CD14-positive monocyte (primary cell): Measurements from ENCODE around the gene GEMIN7. TPM values are rescaled to one million over a fixed set of nuclear protein-coding genes. Genes with fewer than 3 reads are reported as not detected.

Source experiments
- DNase-seq, 3 donors: peaks; one replicate each; pipeline ENCODE4 v3.0.0-alpha.2; 2011 to 2022
- H2AFZ ChIP-seq: 2 replicates; pipeline ENCODE4 v1.6.0; 2012; ENCODE audit warnings: mild to moderate bottlenecking, low read depth, low read length, inconsistent platforms; ENCODE audit not compliant: insufficient read depth, poor library complexity, severe bottlenecking
- H3K27ac ChIP-seq, 2 donors: 1 replicate in 1 of 2; 2 replicates in 1 of 2; pipeline ENCODE4 v1.5.1; 2012 to 2013; ENCODE audit warnings: low read length in 2 of 2, control low read depth in 1 of 2, inconsistent platforms in 1 of 2, low read depth in 1 of 2, mild to moderate bottlenecking in 1 of 2
- H3K27me3 ChIP-seq, 2 donors: one replicate each; pipeline versions ENCODE4 v1.6.0 to v1.6.1; 2011 to 2013; ENCODE audit warnings: low read length in 2 of 2; ENCODE audit not compliant: control insufficient read depth in 2 of 2, insufficient read depth in 2 of 2
- H3K36me3 ChIP-seq, 2 donors: replicated peaks in 1 of 2; 1 replicate in 1 of 2; 2 replicates in 1 of 2; pipeline versions ENCODE4 v1.5.1 to v1.6.1; 2012 to 2013; ENCODE audit warnings: low read length in 2 of 2, control low read depth in 1 of 2, inconsistent platforms in 1 of 2, mild to moderate bottlenecking in 1 of 2; ENCODE audit not compliant: insufficient read depth in 2 of 2, control insufficient read depth in 1 of 2
- H3K4me1 ChIP-seq, 2 donors: 1 replicate in 1 of 2; 2 replicates in 1 of 2; pipeline versions ENCODE4 v1.5.1 to v1.6.1; 2012 to 2013; ENCODE audit warnings: low read length in 2 of 2, control low read depth in 1 of 2, inconsistent platforms in 1 of 2, mild to moderate bottlenecking in 1 of 2, moderate library complexity in 1 of 2; ENCODE audit not compliant: insufficient read depth in 2 of 2, control insufficient read depth in 1 of 2
- H3K4me2 ChIP-seq: replicated peaks from 2 replicates; pipeline ENCODE3; 2012; ENCODE audit warnings: low read length, moderate library complexity, mild to moderate bottlenecking; ENCODE audit not compliant: poor library complexity, severe bottlenecking; ENCODE audit errors: extremely low read depth
- H3K4me3 ChIP-seq, 3 experiments: fragments of 200-600 bp in 1 of 3; sonication (generic) in 1 of 3; replicated peaks in 1 of 3; 1 replicate in 2 of 3; 2 replicates in 1 of 3; pipeline ENCODE4 v1.5.1; 2011 to 2013; ENCODE audit warnings: low read length in 3 of 3, mild to moderate bottlenecking in 3 of 3, control low read depth in 2 of 3, low read depth in 2 of 3, inconsistent platforms in 1 of 3, moderate library complexity in 1 of 3
- H3K79me2 ChIP-seq: 2 replicates; pipeline ENCODE4 v1.6.0; 2012; ENCODE audit warnings: mild to moderate bottlenecking, control low read depth, inconsistent platforms, low read length, moderate library complexity; ENCODE audit not compliant: insufficient read depth
- H3K9ac ChIP-seq: 2 replicates; pipeline ENCODE4 v1.6.0; 2017; ENCODE audit warnings: low read length, mild to moderate bottlenecking; ENCODE audit not compliant: insufficient read depth, poor library complexity, severe bottlenecking
- H3K9me3 ChIP-seq, 2 donors: replicated peaks in 1 of 2; 1 replicate in 1 of 2; 2 replicates in 1 of 2; pipeline versions ENCODE4 v1.5.1 to v1.6.1; 2012 to 2013; ENCODE audit warnings: low read length in 2 of 2, control low read depth in 1 of 2; ENCODE audit not compliant: control insufficient read depth in 1 of 2, insufficient read depth in 1 of 2
- H4K20me1 ChIP-seq: 2 replicates; pipeline ENCODE4 v1.6.0; 2012; ENCODE audit warnings: mild to moderate bottlenecking, low read length, control low read depth, moderate library complexity; ENCODE audit not compliant: insufficient read depth
- H3K27ac Mint-ChIP-seq, 7 donors: one replicate each; pipeline ENCODE4 v1.8.0; 2020; ENCODE audit warnings: mild to moderate bottlenecking in 7 of 7, mixed read lengths in 7 of 7, moderate library complexity in 6 of 7, inconsistent platforms in 2 of 7
- H3K27me3 Mint-ChIP-seq, 3 donors: one replicate each; pipeline ENCODE4 v1.8.0; 2021 to 2022; ENCODE audit warnings: low read depth in 3 of 3, mild to moderate bottlenecking in 3 of 3, mixed read lengths in 3 of 3, moderate library complexity in 3 of 3, inconsistent platforms in 1 of 3
- H3K36me3 Mint-ChIP-seq, 2 donors: one replicate each; pipeline ENCODE4 v1.8.0; 2020; ENCODE audit warnings: mixed read lengths in 2 of 2, inconsistent platforms in 1 of 2, mild to moderate bottlenecking in 1 of 2
- H3K4me1 Mint-ChIP-seq: one replicate; pipeline ENCODE4 v1.8.0; 2020; ENCODE audit warnings: mild to moderate bottlenecking, mixed read lengths
- H3K4me3 Mint-ChIP-seq, 2 donors: one replicate each; pipeline ENCODE4 v1.8.0; 2020; ENCODE audit warnings: mild to moderate bottlenecking in 2 of 2, mixed read lengths in 2 of 2, moderate library complexity in 1 of 2
- H3K9me3 Mint-ChIP-seq, 7 donors: one replicate each; pipeline ENCODE4 v1.8.0; 2020 to 2022; ENCODE audit warnings: mixed read lengths in 7 of 7, mild to moderate bottlenecking in 6 of 7, moderate library complexity in 6 of 7, inconsistent platforms in 2 of 7
- WGBS: methylation state at CpG from one replicate; pipeline ENCODE4 v1.1.5; 2013; ENCODE audit warnings: missing lambda C conversion rate; ENCODE audit not compliant: insufficient coverage; 5-methylcytosine and 5-hydroxymethylcytosine counted together
- intact Hi-C, 2 donors: fragments of 100-400 bp; cut with micrococcal nuclease; formaldehyde crosslinking; loops; one replicate each; pipeline versions ENCODE4 v1.15.0 to v1.15.1; 2023
- polyA plus RNA-seq, 3 donors: library from polyadenylated mRNA; depleted of rRNA in 1 of 3; unstranded in 2 of 3; stranded (reverse) in 1 of 3; fragments of 300-500 nt in 2 of 3; fragments of >200 nt in 1 of 3; fragmentation: Illumina TruSeq in 2 of 3; gene quantifications; 1 replicate in 2 of 3; 2 replicates in 1 of 3; pipeline ENCODE4 v1.2.3, GENCODE V29; 2012 to 2021
- TF ChIP-seq, protein P1 (sequence below): fragments of 200-600 bp; IDR thresholded peaks from one replicate; pipeline ENCODE4 v1.8.0; 2022; ENCODE audit warnings: antibody characterized with exemption, mild to moderate bottlenecking

The GEMIN7 gene
- polyA plus RNA-seq, 3 donors, result 67.6 to 83.4 (median 78.4) TPM

DNA sequence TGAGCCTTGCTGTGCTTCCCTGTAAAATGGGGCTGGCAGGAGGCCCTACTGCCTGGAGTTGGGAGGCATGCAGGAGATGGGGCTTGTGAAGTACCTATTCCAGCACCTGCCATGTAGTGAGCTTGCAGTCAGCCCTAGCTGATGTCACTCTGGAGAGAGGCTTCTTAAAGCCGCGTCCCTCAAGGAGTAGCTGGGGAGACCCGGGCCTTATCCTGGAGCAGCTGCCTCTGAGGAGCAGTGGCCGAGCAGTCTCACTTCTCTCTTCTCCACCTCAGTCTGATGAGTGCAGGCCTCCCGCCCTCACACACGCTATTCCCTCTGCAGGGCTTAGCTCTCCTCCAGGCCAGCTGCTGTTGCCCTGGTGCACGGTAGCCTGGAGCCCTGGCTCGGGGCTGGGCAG lies 22.2 kb upstream of the GEMIN7 start:
- H3K79me2 ChIP-seq, result peaks cover 26% of the 10 kb centered on the region
- H3K36me3 ChIP-seq, result peaks cover 93 to 99% of the 10 kb centered on the region in 2 donors
- Mint-ChIP-seq H3K36me3 (peaks cover 91 to 98% of the 10 kb centered on the region in 2 donors), H3K4me3 (no peak overlapping the region), H3K4me1 (peaks cover 2% of the 10 kb centered on the region), H3K9me3 (no peaks in the 10 kb centered on the region), H3K27ac (peak overlapping the region in 4 of 7 donors; percentile 39 to 73 (median 66)), H3K27me3 (peaks cover 0 to 3% (median 2%) of the 10 kb centered on the region in 3 donors)
- H3K27me3 ChIP-seq, result no peaks in the 10 kb centered on the region
- WGBS, result 85% methylated on average over 8 of the region's 8 CpGs
- H3K4me1 ChIP-seq, result no peaks in the 10 kb centered on the region
- H3K27ac ChIP-seq, result peak overlapping the region in 1 of 2 donors; percentile 26
- H3K9ac ChIP-seq, result no peak overlapping the region
- intact Hi-C loops, result loop anchor here (5.0 kb wide), 1 partner anchor 155 kb away; no protein-coding TSS in a partner anchor
- H2AFZ ChIP-seq, result no peak overlapping the region
- DNase-seq, result no peak
- H4K20me1 ChIP-seq, result peaks cover 94% of the 10 kb centered on the region
- H3K4me3 ChIP-seq, result no peak overlapping the region
- H3K4me2 ChIP-seq, result no peak overlapping the region
- H3K9me3 ChIP-seq, result no peaks in the 10 kb centered on the region
- TF ChIP-seq, protein P1, sequence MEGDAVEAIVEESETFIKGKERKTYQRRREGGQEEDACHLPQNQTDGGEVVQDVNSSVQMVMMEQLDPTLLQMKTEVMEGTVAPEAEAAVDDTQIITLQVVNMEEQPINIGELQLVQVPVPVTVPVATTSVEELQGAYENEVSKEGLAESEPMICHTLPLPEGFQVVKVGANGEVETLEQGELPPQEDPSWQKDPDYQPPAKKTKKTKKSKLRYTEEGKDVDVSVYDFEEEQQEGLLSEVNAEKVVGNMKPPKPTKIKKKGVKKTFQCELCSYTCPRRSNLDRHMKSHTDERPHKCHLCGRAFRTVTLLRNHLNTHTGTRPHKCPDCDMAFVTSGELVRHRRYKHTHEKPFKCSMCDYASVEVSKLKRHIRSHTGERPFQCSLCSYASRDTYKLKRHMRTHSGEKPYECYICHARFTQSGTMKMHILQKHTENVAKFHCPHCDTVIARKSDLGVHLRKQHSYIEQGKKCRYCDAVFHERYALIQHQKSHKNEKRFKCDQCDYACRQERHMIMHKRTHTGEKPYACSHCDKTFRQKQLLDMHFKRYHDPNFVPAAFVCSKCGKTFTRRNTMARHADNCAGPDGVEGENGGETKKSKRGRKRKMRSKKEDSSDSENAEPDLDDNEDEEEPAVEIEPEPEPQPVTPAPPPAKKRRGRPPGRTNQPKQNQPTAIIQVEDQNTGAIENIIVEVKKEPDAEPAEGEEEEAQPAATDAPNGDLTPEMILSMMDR, result no peak

DNA sequence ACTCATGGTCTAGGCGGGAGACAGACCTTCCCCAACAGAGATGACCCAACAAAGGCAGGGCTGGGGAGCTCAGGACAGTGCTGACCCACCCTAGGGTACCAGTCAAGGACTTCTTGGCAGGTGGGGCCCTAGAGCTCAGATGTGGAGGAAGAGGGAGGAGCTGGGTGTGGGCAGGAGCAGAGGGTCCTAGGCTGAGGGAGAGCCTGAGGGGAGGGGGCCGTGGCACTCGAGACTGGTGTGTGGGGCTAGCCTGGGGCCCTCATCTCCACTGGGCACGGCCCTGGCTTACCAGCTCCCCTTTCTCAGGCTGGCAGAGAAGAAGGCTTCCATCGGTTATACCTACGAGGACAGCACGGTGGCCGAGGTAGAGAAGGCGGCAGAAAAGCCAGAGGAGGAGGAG lies 21.6 kb upstream of the GEMIN7 start:
- TF ChIP-seq, protein P1, result no peak
- H3K9me3 ChIP-seq, result no peaks in the 10 kb centered on the region
- H3K9me3 Mint-ChIP-seq, result no peaks in the 10 kb centered on the region
- H3K27ac ChIP-seq, result peak overlapping the region in 1 of 2 donors; percentile 26
- no peaks in the 10 kb centered on the region for H3K4me1 Mint-ChIP-seq
- no peak overlapping the region for H3K4me3 ChIP-seq
- no peak overlapping the region for H2AFZ ChIP-seq
- no peak for DNase-seq
- no peak overlapping the region for H3K4me3 Mint-ChIP-seq
- peaks cover 90 to 98% of the 10 kb centered on the region in 2 donors for H3K36me3 Mint-ChIP-seq
- no peak overlapping the region for H3K4me2 ChIP-seq
- no peak overlapping the region for H3K9ac ChIP-seq
- H3K27me3 Mint-ChIP-seq, result peaks cover 0 to 3% (median 2%) of the 10 kb centered on the region in 3 donors
- peaks cover 23% of the 10 kb centered on the region for H3K79me2 ChIP-seq
- H3K4me1 ChIP-seq, result no peaks in the 10 kb centered on the region
- no peaks in the 10 kb centered on the region for H3K27me3 ChIP-seq
- intact Hi-C loops, result loop anchor here (5.0 kb wide), 1 partner anchor 155 kb away; no protein-coding TSS in a partner anchor
- peak overlapping the region in 4 of 7 donors; percentile 50 to 73 (median 58) for H3K27ac Mint-ChIP-seq
- peaks cover 93% of the 10 kb centered on the region for H4K20me1 ChIP-seq
- 100% methylated on average over 3 of the region's 9 CpGs for WGBS
- H3K36me3 ChIP-seq, result peaks cover 93 to 99% of the 10 kb centered on the region in 2 donors
